Fibroblast of skin of scalp (primary cell): ENCODE measurements around the gene CCL4.
A peak's percentile ranks its signal among the peaks of the same experiment; 100 is the strongest.
"Not testable (repeated sequence)": the region's sequence is repeated elsewhere in the genome, so short reads cannot be mapped to it uniquely, and the experiment has no call there.

Experiments
- DNase-seq: peaks from one replicate; pipeline ENCODE4 v3.0.0-alpha.2; 2013

Gene CCL4

DNA sequence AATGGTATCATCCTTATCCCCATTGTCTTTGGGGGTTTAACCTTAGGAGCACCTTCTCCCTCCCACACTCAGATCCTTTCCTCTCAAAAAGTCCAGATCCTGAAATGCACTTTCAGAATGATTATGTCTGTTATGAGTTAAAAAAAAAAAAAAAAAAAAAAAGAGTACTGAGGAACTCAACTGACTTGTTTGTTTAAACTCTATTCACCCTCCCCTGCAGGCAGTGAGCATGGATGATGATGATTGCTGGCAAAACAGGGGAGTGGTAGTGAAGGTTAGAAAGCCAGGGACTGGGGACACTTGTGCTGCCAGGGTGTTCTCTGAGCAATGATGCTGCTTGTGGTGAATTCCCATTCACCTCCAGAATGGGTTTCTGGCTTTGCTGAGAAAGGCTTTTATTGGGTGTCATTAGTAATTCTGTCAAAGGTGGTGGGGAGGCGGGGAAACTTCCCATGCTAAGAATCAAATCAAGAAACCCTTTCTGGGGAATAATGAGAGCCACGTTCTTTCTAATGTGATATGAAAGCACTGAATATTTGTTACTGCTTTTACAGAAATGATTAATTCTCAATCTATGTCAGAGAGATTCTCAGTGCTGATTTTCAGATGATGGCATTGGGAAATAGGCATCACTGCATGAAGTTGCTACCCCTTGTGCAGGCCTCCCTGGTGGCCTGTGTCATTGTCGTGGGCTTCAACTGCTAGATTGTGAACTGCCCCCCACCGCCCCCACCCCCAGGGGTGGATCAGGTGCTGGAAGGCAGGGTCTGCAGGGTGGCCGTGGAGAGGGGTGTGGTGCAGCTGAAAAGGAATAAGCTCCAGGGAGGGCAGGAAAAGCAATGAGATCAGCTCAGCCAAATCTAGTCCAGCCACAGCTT is 14.1 kb downstream of the CCL4 start:
- DNase-seq, result no peak

DNA sequence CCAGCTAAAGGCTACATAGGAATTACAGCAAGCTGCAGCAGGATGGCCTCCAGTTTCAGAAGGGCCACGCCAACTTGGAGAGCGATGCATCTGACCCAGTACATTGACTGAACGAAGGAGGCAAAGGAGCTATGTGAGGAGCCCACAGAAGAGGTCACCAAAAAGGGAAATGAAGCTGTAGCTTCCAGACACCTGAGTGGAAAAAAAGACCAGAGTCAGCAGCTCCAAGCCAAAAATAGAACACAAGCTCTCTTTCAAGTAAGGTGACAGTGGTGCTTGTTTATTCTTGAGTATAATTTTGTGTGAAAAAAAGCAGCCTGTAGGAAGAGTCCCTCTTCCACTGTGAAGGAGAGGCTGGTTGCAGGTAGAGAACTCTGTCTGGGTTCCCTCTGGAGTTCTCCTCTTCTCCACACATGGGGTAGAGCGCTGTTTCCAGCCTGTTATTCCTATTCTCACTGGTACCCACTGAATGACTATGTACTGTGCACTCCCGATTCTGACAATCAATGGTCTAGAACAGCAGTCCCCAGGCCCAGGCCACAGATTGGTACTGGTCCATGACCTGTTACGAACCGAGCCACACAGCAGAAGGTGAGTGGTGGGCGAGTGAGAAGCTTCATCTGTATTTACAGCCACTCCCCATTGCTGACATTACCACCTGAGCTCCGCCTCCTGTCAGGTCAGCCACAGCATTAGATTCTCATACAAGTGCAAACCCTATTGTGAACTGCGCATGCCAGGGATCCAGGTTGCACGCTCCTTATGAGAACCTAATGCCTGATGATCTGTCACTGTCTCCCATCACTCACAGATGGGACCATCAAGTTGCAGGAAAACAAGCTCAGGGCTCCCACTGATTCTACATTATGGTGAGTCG is 15.1 kb downstream of the CCL4 start:
- no peak for DNase-seq

- no peak for DNase-seq
Measured at GRCh38 chr17:36120221-36120620, 16.6 kb downstream of the CCL4 start.

DNA sequence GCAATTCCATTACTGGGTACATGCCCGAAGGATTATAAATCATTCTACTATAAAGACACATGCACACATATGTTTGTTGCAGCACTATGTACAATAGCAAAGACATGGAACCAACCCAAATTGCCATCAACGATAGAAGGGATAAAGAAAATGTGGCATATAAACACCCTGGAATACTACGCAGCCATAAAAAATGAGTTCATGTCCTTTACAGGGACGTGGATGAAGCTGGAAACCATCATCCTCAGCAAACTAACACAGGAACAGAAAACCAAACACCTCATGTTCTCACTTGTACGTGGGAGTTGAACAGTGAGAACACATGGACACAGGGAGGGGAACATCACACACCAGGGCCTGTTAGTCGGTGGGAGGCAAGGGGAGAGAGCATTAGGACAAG is 17.5 kb downstream of the CCL4 start:
- not testable (repeated sequence) for DNase-seq

- DNase-seq, result no peak
Measured at GRCh38 chr17:36123431-36123830, 19.8 kb downstream of the CCL4 start.

DNA sequence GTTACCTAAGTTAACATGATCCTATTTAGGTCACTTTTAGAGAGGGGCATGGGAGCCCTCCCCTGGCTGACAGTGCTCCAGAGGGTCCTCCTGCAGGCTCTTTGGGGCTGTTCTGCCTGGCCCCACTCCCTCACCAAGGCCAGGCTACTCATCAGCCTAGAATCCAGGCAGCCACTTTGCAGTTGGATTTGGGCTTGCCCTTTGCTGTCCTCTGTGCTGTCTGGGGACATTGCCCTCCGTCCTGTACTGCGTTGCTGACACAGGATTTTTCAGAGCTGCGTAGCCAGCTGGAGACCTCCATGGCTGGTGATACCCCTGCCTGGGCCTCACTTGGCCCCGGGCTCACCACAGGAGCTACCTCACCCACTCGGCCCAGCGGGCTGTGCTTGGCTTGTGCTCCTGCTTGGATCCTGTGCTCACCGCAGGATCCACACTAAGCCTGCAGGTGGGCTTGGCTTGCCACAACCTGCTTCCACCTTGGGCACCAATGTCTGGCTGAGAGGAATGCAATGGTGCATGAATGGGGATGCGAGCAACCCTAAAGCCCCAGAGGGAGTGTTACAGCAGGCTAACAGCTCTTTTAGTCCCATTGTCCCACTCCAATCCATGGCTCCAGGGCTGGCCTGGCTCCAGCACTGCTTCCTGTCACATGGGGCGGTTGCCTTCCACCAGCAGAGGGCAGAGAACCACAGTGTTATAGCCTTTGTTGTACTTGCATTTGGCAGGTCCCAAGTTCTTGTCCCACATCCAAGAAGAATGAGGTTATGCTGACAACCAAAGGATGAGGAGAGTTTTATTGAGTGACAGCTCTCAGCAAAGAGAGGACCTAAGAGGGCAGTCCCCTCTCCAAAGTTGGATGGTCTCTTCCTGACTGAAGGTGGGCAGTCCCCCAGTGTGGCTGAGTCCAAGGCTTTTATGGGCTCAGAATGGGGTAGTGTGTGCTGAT is 21.5 kb downstream of the CCL4 start:
- DNase-seq, result no peak

- no peak for DNase-seq
Measured at GRCh38 chr17:36127199-36127893, 23.7 kb downstream of the CCL4 start.

GRCh38 chr17:36127911-36128310 is 24.3 kb downstream of the CCL4 start:
- DNase-seq, result no peak

GRCh38 chr17:36128411-36128978 is 24.9 kb downstream of the CCL4 start:
- DNase-seq, result no peak

GRCh38 chr17:36129616-36130015 is 26.0 kb downstream of the CCL4 start:
- DNase-seq, result no peak

DNA sequence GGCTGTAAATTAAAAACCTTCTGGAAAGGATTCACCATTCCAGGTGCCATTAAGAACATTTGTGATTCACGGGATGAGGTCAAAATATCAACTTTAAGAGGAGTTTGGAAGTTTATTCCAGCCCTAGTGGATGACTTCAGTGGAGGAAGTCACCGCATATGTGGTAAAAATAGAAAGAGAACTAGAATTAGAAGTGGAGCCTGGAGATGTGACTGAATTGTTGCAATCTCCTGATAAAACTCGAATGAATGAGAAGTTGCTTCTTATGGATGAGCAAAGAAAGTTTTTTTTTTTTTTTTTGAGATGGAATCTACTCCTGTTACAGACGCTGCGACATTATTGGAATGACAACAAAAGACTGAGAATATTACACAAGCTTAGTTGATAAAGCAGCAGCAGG is 26.7 kb downstream of the CCL4 start:
- no peak for DNase-seq

- DNase-seq, result no peak
Measured at GRCh38 chr17:36131421-36131820, 27.8 kb downstream of the CCL4 start.

DNA sequence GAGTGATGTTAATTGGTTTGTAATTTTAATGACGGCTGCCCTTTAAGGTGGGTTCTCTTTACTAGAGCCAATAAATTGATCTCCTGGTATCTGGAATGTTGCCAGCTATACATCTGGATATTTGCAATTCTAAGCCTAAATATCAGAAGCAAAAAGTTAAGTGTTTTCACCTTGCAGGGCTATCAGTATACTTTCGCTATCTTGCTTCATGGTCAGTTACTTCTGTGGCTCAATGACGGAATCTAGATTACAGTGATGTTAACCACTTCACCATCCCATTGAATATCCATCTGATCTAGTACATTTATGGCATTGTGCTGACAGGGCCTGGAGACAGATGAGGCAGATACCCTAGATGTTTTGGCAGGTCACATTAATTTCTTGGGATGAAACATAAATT is 28.3 kb downstream of the CCL4 start:
- no peak for DNase-seq

GRCh38 chr17:36132421-36132831 is 28.8 kb downstream of the CCL4 start:
- no peak for DNase-seq

GRCh38 chr17:36133602-36134236 is 30.1 kb downstream of the CCL4 start:
- peak; percentile 27 for DNase-seq

- no peak for DNase-seq
Measured at GRCh38 chr17:36135465-36135864, 31.8 kb downstream of the CCL4 start.

GRCh38 chr17:36136036-36136435 is 32.4 kb downstream of the CCL4 start:
- DNase-seq, result no peak

DNA sequence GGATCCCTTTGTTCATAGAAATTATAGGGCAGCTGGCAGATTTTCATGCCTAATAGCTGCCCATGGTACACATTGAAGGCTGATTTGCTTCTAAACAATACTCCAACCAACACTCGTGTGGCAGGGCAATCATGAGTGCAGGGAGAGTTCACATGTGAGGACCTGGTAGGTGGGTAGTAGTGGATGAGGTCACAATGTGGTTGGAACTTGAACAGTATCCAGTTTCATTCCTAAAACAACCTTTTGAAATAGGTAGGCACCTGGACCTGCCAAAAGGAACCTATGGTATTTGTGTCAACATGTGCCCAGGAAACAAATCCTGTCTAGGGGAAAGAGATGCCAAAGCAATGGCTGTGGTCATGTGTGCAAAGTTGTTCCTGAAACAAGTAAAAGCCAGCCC is 32.8 kb downstream of the CCL4 start:
- DNase-seq, result no peak

GRCh38 chr17:36142235-36142634 is 38.6 kb downstream of the CCL4 start:
- DNase-seq, result no peak

- DNase-seq, result no peak
Measured at GRCh38 chr17:36142806-36143205, 39.2 kb downstream of the CCL4 start.

- no peak for DNase-seq
Measured at GRCh38 chr17:36144014-36144413, 40.4 kb downstream of the CCL4 start.
